Epithelial cell of prostate (primary cell): ENCODE measurements around the gene ARL2.
"Not testable (repeated sequence)": the region's sequence is repeated elsewhere in the genome, so short reads cannot be mapped to it uniquely, and the experiment has no call there.

Experiments used
- DNase-seq: peaks from one replicate; pipeline ENCODE4 v3.0.0-alpha.2; 2011; ENCODE audit warnings: low read depth, low spot score
- H3K27ac ChIP-seq: fragments of 450-650 bp; 2 replicates; pipeline ENCODE4 v1.5.1; 2017; ENCODE audit warnings: mild to moderate bottlenecking

The ARL2 gene

DNA sequence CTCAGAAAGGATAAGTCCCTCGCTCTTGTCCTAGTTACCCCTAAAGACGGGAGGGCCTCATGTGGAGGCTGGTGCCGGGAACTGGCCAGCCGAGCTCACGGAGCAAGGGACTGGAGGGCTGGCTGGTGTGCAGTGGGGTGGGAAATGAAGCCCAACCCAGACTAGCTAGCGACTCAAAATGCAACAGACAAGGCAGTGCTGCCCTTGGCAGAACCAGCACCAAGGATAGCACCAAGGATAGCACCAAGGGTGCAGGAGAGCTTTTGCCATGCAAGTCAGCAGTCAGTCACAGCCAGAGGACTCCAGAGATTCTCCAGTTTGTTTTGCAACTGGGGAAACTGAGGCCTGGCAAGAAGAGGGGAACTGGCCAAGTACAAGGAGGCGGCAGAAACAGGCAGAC, 10.7 kb upstream of the ARL2 start:
- no peak for DNase-seq
- no peak overlapping the region for H3K27ac ChIP-seq

DNA sequence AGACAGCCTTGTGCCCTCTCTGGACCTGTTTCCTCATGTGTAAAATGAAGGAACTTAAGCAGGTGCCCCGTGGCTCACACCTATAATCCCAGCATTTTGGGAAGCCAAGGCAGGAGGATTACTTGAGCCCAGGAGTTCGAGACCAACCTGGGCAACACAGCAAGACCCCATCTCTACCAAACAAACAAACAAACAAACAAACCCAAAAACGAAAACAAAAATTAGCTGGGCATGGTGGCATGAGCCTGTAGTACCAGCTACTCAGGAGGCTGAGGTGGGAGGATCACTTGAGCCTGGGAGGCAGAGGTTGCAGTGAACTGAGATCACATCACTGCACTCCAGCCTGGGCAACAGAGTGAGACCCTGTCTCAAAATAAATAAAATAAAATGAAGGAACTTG, 10.0 kb upstream of the ARL2 start:
- not testable (repeated sequence) for H3K27ac ChIP-seq, DNase-seq

DNA sequence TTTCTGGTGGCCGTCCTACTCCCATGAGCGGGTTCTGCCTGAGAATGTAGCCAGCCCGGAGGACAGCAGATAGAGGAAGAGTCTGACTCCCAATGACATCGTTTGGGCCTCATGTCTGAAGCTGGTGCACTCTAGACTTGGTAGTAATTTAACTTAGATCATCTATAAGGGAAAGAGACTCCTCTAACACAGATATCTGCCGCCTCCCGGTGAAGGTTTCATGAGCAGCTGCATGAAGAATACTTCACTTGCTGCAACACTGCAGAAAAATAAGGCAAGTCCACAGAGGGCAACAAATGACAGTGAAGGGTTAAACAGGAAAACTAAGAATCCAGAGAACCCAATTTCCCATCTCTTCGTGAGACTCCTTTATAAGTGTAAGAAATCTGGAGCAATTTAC, 5.9 kb upstream of the ARL2 start:
- no peak for DNase-seq
- peak overlapping the region; percentile 99 for H3K27ac ChIP-seq

DNA sequence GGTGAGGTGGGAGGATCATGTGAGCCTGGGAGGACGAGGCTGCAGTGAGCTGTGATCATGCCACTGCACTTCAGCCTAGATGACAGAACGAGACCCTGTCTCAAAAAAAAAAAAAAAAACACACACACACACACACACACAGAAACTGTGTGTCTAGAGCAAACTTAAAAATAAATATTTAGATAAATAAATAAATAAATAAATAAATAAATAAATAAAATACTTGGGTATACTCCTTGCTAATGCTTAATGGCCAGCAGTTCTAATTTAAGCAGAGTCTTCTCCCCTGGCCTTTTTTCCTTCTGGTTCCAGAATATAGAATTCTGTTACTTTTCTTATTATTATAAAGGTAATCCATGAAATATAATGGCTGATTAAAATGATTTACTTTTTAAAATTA, 5.1 kb upstream of the ARL2 start:
- H3K27ac ChIP-seq: no peak overlapping the region
- DNase-seq: no peak

DNA sequence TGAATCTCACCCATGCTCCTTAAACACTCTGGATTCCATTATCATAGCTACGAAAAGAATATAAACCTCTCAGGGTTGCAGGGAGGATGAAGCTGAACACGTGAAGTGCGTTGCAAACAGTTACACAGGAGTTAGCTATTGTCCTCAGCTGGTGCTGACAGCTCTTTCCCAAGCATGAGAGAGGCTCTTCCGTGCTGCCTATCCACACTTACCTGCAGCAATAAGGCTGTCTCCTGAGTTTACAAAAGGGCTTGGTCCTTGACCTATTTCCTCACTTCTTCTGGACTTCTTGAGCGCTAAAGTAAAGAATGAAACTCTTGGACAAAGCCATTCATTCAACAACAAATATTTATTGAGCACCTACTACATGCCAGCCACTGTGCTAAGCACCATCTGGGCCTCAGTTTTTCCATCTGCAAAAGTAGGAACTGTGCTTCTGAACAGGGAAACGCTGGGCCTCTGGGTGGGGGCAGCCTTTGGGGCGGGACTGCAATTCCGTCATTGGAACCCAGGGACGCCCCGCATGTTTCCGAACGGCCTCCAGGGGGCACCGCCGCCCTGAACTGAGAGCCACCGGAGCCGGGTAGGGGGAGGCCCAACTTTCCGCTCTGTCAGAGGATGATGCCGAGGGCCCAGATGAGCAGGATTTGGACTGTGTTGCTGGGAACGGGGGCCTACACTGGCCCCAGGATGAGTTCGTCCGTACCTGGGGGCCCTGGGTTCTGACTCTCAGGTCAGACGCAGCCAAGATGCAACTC, 651 bp upstream of the ARL2 start:
- H3K27ac ChIP-seq: peak overlapping the region; percentile 92
- peak; percentile 16 for DNase-seq

DNA sequence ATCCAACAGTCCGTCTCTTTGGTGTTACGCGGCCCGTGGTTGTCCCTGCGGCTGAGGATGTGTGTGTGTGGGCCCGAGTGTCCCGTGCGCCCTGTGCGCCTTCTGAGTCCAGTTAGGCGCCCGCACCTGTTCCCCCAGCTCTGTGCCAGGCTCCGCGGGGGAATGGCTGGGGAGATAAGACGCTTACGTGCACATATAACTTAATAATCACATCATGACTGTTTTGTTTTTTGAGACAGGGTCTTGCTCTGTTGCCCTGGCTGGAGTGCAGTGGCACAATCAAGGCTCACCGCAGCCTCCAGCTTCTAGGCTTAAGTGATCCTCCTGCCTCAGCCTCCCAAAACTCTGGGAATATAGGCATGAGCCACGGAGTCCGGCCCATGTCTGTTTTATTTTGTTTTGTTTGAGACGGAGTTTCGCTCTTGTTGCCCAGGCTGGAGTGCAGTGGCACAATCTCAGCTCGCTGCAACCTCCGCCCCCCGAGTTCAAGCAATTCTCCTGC, 817 bp downstream of the ARL2 start:
- peak overlapping the region; percentile 92 for H3K27ac ChIP-seq
- no peak for DNase-seq

DNA sequence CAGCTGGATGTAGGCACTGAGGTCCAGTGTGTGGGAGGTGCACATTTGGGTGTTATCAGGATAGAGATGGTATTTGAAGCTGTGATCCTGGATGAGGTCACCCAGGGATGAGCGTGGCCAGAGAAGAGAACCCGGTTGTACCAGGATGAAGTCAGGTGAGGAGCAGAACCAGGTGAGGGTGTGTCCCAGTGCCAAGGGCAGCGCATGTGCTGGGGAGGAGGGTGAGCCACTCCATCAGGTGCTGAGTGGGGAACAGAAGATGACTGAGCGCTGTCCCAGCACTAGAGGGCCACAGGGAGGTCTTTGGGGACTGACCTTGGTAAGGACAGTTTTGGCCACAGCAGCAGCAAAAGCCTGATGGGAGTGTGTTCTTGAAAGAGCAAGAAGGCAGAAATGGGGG, 2.7 kb downstream of the ARL2 start:
- no peak for DNase-seq

DNA sequence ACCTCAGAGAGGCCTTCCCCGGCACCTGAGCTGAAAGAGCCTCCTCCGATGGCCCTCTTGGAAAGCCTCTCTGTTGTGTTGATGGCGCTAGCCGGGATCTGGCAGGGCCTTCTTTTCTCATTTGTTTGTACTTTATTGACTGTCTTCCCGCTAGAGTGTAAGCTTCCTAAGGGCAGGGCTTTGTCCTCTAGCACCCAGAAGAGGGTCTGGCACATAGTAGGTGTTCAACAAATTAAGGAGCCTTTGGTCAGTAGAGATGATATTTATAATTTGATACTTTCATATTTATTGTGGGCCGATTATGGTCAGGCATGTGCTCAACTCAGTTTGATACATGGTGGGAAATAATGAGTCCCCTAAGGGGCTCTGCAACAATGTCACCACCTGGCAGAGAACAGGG, 4.0 kb downstream of the ARL2 start:
- H3K27ac ChIP-seq: no peak overlapping the region
- DNase-seq: no peak

More for the DNA sequence above, 2.7 kb downstream of the ARL2 start:
- H3K27ac ChIP-seq: no peak overlapping the region

DNA sequence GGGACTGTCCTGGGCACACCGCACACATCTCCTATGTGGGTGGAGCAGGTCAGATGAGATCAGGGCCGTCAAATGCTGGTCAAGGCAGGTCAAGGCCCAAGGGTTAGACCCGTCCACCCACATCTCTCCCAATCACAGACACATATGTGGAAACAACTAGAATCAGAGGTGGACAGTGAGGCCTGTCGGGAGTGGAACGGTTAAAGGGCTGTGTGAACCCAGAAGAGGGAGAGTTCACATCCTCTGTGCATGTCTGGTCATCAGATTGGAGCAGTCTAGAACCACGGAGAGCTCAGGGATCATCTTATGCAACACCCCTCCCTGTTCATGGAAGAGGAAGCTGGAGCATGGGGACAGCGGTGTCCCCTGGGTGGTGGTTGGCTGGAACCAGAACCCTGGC, 5.9 kb downstream of the ARL2 start:
- DNase-seq: no peak
- no peak overlapping the region for H3K27ac ChIP-seq

DNA sequence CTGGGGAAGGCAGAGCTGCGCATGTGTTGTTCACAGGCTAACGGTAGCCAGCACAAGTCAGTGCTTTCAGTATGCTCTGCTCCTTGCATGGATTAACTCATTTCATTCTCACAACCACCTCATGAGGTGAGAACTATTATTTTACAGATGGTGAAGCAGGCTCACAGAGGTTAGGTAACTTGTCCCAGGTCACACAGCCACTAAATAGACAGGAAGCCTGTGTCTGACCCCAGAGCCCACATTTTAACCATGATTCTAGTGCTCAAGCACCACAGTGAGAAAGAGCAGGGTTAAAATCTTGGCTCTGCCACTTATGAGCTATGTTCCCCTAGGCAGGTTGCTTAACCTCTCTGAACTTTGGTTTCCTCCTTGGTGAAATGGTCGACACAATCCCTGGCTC, 7.0 kb downstream of the ARL2 start:
- H3K27ac ChIP-seq: no peak overlapping the region
- DNase-seq: no peak

DNA sequence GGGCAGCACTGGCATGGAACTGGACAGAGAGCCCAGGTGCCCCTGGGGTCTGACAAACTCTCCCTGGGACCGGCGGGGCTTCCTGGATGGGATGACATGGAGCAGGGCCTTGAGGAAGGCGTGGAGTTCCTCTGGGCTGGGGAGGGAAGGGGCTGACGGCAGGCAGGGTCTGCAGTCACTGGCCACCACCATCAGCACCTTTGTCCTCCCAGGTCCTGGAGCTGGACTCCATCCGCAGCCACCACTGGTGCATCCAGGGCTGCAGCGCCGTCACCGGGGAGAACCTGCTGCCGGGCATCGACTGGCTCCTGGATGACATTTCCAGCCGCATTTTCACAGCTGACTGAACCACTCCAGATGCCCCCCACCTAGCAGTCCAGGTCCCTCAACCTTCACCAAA, 7.5 kb downstream of the ARL2 start:
- no peak overlapping the region for H3K27ac ChIP-seq
- no peak for DNase-seq

DNA sequence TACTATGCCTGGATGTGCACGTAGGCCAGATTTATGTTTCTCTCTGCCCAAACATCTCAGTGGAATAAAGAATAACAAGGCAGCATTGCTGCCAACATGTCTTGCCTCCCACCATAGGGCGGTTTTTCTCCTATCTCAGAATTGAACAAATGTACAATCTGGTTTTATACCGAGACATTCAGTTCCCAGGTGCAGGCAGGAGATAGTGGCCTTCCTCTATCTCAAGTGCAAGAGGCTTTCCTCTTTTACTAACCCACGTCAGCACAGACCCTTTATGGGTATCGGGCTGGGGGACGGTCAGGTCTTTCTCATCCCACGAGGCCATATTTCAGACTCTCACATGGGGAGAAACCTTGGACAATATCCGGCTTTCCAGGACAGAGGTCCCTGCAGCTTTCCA, 9.5 kb downstream of the ARL2 start:
- H3K27ac ChIP-seq, DNase-seq: not testable (repeated sequence)

DNA sequence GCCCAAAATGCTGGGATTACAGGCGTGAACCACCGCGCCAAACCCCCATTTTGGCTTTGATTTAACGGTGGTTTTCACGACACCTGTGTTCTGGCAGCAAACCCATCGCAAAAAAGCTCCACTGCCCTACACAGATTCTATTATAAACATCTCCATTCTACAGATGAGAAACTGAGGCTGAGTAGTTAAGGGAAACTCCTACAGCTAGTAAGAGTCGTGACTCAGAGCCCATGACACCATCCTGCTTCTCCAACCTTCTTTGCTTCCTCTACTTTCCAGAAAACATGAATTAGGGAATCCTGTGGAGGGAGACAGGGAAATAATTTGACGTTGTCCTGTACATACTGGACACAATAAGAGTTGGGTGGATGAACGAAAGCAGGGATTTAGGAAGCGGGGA, 12.8 kb downstream of the ARL2 start:
- H3K27ac ChIP-seq: peak overlapping the region; percentile 83
- no peak for DNase-seq

DNA sequence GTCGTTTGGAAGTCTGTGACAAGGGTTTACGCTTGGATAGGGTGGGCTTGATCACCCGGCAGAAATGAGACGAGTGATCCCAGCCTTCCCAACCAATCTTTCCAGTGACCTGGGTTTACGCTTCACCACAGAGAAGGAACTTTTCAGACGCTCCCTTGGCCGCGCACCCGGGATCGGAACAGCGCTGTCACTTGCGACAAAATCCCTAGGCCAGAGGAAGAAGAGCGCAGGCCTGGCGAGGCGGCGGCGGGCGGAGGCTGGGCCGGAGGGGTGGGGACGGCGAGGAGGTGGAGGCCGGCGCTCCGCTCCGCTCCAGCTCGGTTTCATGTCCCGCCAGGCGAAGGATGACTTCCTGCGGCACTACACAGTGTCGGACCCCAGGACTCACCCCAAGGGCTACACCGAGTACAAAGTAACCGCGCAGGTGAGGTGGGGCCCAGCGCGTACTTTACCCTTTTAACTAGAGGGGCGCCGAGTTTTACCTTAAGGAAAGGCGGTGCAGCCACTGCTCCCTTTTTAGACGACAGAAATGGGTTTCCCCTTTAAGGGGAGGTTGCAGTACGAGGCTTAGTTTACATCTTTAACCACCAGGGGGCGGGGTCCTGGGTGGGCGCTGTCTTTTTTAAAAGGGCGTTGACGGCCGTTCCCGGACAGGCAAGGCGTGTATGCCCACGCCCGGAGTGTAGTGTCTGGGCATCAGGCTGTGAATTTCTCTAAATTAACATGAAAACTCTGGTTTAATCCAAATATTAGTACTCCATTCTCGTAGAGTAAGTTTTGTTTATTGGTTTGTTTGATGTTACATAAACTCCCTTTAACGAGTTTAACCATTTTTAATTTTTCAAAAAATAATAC, 13.5 kb downstream of the ARL2 start, which contains the start of gene SNX15:
Gene SNX15 (plus strand): TSS at position 227 of the 855 bp plus-strand sequence. CDS start 99 bp downstream, at position 326.
- DNase-seq: peak; percentile 79
- H3K27ac ChIP-seq: peak within 1 kb of the TSS; percentile 83

DNA sequence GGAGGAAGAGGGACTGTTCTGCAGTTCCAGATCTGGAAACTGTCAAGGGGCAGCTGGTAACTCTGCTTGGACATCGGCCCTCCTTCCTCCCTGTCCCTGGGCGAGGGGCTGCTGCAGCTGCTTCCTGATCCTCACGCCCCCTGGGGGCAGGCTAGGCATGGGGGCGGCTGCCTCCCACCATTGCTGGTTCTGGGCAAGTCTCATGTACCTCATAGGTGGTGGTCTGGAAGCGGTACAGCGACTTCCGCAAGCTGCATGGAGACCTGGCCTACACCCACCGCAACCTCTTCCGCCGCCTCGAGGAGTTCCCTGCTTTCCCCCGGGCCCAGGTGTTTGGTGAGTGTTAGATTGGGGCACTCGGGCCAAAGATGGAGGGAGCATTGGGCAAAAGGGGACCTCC, 18.3 kb downstream of the ARL2 start:
- no peak for DNase-seq
- H3K27ac ChIP-seq: no peak overlapping the region

DNA sequence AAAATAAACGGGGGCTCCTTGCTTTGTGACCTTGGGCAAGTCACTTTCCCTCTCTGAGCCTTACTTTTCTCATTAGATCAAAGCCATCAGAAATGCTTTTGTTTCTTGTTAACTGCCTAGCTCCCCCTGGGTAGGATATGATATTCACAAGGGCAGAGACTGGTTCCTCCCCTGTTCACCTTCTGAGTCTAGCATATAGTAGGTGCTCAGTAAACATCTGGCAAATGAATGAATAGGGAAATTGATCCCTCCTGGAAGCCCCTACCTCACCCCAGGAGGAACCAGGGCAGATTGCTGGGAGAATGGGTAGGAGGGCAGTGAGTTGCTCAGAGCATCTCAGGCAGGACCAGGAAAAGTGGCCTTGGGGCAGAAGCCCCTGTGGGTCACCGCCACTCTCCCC, 20.5 kb downstream of the ARL2 start:
- DNase-seq: no peak
- no peak overlapping the region for H3K27ac ChIP-seq

DNA sequence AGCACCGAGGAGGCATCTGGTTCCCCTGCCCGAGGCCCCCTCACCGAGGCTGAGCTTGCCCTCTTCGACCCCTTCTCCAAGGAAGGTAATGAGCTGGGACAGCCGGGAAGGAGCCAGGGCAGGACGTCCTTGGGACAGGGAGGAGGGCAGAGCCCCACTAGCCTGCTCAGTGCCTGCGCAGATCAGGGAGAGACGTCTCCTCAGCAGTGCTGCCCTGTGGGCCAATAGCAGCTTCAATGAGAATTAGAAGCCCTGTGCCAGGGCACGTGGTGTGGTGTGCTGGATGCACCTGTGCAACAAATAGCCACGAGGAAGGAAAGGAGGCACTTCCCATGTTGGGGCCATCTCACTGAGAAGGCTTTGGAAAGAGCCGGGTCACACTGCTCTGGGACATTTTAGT, 21.6 kb downstream of the ARL2 start:
- no peak overlapping the region for H3K27ac ChIP-seq
- no peak for DNase-seq

DNA sequence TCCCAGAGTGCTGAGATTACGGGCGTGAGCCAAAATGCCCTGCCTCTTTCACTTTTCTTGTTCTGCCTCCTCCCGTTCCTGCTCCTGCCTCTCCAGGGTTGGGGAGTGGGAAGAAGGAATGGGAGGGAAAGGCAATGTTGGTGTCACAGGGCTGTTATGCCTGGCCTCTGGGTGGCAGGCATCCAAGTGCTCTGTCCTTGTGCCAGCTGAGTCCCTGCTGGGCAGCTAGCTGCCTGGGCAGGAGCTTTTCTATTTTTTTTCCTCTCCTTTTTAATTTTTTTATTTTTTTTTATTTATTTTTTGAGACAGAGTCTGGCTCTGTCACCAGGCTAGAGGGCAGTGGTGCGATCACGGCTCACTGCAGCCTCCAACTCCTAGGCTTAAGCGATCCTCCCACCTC, 23.0 kb downstream of the ARL2 start:
- DNase-seq: no peak
- H3K27ac ChIP-seq: no peak overlapping the region

DNA sequence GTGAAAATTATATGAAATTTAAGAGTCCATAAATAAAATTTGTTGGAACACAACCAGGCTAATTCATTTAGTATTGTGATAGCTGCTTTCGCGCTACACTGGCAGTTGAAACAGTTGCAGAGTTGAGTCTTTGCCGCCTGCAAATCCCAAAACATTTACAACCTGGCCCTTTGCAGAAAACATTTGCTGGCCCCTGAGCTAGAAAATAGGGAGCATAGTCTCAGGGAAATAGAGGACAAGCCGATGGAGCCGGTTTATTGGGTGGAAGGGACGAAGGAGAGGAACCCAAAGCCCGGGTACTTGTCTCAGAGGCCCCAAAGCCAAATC, 26.5 kb downstream of the ARL2 start:
- no peak for DNase-seq

DNA sequence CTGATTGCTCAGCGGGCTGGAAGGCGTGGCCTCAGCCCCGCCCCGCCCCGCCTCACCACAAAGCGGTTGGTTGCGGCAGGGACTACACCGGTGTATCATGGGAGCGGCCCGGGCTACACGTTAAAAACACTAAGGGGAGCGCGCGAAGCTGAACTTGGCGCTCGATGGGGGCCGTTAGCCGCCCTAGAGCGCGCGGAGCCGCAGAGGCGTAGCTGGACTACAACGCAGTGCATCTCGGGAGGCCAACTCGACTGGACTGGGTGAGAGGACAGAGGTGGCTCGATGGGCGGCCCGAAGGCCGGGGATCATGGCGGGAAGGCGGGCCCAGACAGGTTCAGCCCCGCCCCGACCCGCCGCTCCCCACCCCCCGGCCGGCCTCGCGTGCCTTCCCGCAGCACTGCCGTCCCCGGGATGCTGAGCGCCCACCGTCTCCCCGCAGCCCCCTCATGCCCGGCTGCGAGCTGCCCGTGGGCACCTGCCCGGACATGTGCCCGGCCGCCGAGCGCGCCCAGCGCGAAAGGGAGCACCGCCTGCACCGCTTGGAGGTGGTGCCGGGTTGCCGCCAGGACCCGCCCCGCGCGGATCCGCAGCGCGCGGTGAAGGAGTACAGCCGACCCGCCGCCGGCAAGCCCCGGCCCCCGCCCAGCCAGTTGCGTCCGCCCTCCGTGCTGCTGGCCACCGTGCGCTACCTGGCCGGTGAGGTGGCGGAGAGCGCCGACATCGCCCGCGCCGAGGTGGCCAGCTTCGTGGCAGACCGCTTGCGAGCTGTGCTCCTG, 27.1 kb downstream of the ARL2 start, which contains the start of gene SAC3D1:
Gene SAC3D1 (plus strand): TSS at position 364 of the 776 bp plus-strand sequence. CDS start 83 bp downstream, at position 447.
- DNase-seq: peak; percentile 61
- peak within 1 kb of the TSS; percentile 90 for H3K27ac ChIP-seq

More for the DNA sequence above, 26.5 kb downstream of the ARL2 start:
- peak overlapping the region; percentile 90 for H3K27ac ChIP-seq
